D721Med (cell line): Measurements from ENCODE around the gene MADD.

ENCODE experiments used
- DNase-seq: peaks from one replicate; pipeline ENCODE4 v3.0.0; 2011; ENCODE audit warnings: low spot score; ENCODE audit not compliant: insufficient read length
- FAIRE-seq: peaks from 2 replicates; lab custom pipeline; 2011; peaks lifted over from hg19 to GRCh38; lab: Jason Lieb, UNC
- CTCF ChIP-seq: IDR thresholded peaks from 2 replicates; pipeline ENCODE4 v1.5.1; 2012; ENCODE audit warnings: mild to moderate bottlenecking, control low read depth; ENCODE audit not compliant: insufficient read depth; ENCODE audit errors: missing control alignments

MADD gene

GRCh38 chr11:47347137-47347536 lies 77.2 kb downstream of the MADD start:
- DNase-seq (no peak), FAIRE-seq (no peak)

DNA sequence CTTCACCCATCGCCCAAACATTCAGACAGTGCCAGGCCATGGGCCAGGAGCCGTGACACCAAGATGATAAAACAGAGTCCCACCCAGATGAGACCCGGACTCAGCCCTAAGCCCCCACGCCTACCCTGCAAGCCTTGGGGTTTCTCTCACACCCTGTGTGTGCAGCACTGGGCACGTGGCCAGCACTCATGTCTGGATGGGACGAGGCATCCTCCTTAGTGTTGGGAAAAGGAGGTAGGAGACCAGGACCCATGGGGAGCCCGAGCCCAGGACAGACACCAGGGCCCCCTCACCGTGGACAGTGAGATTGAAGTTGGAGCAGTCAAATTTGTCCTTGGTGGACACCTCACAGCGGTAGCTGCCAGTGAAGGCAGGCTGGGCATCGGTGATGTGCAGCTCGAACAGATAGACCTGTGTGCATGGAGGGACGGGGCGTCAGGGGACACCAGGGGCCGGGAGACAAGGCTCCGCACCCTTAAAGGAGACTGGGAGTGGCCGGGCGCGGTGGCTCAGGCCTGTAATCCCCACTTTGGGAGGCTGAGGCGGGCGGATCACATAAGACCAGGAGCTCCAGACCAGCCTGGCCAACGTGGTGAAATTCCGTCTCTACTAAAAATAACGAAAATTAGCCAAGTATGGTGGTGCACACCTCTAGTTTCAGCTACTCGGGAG lies 78.3 kb downstream of the MADD start:
- FAIRE-seq (no peak), DNase-seq (no peak)
- TF ChIP-seq CTCF = no peak

More at GRCh38 chr11:47347137-47347536, 77.2 kb downstream of the MADD start:
- TF ChIP-seq CTCF = no peak

DNA sequence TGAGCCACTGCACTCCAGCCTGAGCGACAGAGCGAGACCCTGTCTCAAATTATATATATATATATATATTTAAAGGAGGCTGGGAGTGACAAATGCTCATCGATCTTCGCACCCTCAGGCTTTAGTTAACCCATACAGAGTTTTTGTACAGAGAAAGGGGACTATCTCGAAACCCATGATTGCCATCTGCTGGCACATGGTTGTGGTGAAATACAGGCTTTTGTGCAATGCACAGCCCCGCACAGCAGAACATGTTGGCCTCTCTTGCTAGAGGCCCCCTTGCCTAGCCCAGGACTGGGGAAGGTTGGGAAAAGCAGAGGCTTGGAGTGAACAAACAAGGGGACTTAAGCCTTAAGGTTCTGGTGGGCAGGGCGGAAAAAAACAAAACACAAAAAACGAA lies 78.9 kb downstream of the MADD start:
- DNase-seq = no peak
- TF ChIP-seq CTCF = peak; percentile 56

DNA sequence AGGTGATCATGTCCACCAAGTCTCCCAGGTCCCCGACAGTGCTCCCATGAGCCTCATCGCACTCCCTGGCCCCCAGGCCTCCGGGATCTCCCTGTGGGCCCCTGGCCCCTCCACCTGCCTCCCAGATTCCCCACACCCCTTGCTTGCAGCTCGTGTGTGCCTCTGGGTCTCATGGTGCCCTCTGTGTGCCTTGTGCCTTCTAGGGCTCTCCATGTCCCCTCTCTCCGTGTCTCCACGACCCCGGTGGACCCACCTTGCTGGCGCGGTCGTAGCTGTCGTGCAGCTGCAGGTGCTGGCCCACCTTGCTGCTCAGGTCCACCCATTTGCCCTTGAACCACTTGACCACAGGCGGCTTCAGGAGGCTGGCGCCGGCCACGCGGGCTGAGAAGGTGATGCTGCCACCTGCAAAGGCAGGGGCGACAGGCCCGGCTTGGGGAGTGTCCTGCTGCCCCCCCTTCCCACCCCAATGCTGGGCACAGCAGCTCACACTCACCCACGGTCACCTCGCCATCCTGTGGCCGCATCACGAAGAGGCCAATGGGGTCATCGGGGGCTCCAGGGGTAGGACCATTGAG lies 79.7 kb downstream of the MADD start:
- DNase-seq (no peak), FAIRE-seq (no peak)
- no peak for TF ChIP-seq CTCF

More for the DNA sequence above, 78.9 kb downstream of the MADD start:
- FAIRE-seq = no peak

- no peak for FAIRE-seq
- TF ChIP-seq CTCF = no peak
- no peak for DNase-seq
Observed at GRCh38 chr11:47350315-47350714, 80.4 kb downstream of the MADD start.

DNA sequence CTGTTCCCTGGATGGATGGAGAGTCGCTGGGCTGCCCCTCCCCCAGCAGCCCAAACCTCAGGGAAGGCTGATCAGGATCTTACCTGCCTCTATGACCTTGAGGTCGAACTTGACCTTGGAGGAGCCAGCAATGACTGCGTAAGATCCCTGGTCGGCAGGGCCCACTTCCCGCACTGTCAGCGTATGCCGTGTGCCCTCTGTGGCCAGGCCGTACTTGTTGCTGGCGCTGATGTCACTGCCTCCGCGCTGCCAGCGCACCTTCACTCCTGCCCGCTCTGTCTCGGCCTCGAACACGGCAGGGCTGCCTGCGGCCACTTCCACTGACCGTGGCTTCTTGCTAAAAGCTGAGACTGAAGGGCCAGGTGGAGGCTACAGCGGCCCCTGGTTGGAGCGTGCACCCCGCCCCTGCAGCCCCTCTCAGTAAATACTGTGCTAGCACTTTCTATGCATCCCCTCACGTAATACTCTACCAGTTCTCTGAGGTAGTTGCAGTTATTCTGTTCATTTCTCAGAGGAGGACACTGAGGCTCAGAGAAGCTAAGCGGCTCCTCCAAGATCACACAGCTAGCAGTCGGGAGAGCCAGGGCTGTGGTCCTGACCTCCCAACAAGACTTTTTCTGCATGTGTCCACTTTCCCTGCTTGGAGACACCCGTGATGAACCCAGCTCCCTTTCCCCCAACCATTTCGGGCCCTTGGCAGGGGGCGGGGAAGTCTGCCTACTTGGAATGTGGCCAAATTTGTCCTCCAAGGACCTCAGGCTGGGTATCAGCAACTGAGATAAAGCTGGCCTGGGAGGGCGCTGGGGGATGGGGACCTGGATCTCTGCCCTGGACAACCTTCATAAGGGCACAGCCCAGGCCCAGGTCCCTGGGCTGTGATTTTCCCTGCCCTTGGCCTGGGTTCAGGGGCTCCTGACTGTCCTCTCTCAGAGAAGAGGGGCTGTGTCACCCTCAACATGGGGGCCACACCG lies 81.5 kb downstream of the MADD start:
- DNase-seq (no peak), FAIRE-seq (no peak)
- no peak for TF ChIP-seq CTCF
